HG03460 (cell line): ENCODE results near the gene ZNF491.
A peak's percentile ranks its signal among the peaks of the same experiment; 100 is the strongest.
"Not testable (repeated sequence)": the region's sequence is repeated elsewhere in the genome, so short reads cannot be mapped to it uniquely, and the experiment has no call there.

Source experiments
- ATAC-seq: cut with Tn5 transposase; IDR thresholded peaks from one replicate; pipeline ENCODE4 v1.9.1; 2021; ENCODE audit not compliant: unreplicated experiment

Gene ZNF491

GRCh38 chr19:11798391-11799330, at the start of gene ZNF491:
Gene ZNF491, plus strand, starts transcription at chr19:11798523. Its CDS starts 7,431 bp downstream, at chr19:11805954.
- ATAC-seq = peak; percentile 90

DNA sequence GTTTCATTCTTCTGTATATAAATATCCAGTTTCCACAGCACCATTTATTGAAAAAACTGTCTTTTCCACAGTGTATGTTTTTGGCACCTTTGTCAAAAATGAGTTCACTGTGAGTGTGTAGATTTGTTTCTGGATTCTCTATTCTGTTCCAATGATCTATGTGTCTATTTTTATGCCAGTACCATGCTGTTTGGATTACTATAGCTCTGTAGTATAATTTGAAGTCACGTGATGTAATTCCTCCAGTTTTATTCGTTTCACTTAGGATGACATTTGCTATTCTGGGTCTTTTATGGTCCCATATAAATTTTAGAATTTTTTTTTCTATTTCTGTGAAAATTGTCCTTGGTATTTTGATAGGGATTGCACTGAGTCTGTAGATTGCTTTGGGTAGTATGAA, 48.6 kb upstream of the ZNF491 start:
- no peak for ATAC-seq

GRCh38 chr19:11752244-11752736, 46.0 kb upstream of the ZNF491 start:
- ATAC-seq = no peak

DNA sequence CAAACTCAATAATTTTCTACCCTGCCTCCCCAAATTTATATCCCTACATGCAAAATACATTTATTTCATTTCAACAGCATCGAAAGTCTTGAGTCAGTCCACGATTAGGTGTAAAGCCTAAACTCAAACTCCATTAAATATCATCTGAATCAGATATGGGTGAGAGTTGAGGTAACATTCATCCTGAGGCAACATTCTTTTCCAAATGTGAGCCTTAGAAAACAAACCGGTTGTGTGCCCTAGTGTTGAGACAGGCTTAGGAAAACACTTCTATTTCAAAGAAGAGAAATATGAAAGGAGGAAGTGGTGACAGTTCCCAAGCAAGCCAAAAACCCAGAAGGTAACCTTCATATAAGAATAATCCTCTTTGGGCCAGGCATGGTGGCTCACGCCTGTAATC, 43.7 kb upstream of the ZNF491 start:
- ATAC-seq = no peak

GRCh38 chr19:11756965-11757364, 41.4 kb upstream of the ZNF491 start:
- ATAC-seq = no peak

- no peak for ATAC-seq
These were observed 38.5 kb upstream of the ZNF491 start for GRCh38 chr19:11759805-11760204.

DNA sequence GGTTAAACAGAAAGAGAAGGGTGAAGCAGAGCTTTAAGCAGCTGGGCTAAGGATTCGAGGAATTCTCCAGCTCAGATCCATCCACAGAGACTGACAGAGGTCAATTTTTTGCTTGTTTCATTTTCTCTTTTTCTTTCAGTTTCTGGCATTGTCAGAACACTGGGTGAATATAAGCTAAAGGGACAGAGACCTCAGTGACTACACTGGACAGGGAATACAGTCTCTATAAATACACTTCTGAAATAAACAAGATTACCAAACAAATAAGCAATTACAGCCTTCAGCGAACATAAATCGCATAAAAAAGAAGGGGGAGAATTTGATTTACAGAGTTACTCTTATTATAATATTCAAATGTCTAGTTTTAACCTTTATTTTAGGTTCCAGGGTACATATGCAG, 35.2 kb upstream of the ZNF491 start:
- ATAC-seq = no peak

DNA sequence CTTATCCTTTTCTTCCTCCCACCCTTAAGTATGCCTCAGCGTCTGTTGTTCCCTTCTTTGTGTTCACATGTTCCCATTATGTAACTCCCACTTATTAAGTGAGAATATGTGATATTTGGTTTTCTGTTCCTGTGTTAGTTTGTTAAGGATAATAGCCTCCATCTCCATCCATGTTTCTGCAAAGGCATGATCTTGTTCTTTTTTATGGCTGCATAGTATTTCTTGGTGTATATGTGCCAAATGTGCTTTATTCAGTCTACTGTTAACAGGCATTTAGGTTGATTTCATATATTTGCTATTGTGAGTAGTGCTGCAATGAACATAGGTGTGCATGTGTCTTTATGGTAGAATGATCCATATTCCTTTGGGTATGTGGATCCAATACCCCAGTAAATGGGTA, 34.7 kb upstream of the ZNF491 start:
- ATAC-seq = no peak

- peak; percentile 78 for ATAC-seq
These were observed 31.4 kb upstream of the ZNF491 start, which contains the start of gene ZNF441 for GRCh38 chr19:11766597-11767591. Gene ZNF441, plus strand, starts transcription at chr19:11767000. Its CDS starts 194 bp downstream, at chr19:11767194.

GRCh38 chr19:11767633-11768133, 30.6 kb upstream of the ZNF491 start:
- peak; percentile 40 for ATAC-seq

DNA sequence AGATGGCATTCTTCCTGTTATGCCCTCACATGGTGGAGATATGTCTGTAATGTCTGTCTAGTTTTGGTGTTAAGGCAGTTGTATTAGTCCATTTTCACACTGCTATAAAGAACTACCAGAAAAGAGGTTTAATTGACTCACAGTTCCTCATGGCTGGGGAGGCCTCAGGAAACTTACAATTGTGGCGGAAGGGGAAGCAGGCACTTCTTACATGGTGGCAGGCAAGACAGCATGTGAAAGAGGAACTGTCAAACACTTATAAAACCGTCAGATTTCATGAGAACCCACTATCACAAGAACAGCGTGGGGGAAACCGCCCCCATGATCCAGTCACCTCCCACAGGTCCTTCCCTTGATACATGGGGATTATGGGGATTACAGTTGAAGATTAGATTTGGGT, 28.3 kb upstream of the ZNF491 start:
- no peak for ATAC-seq

- not testable (repeated sequence) for ATAC-seq
These were observed 26.8 kb upstream of the ZNF491 start for GRCh38 chr19:11771520-11771919.

GRCh38 chr19:11776669-11777068, 21.7 kb upstream of the ZNF491 start:
- ATAC-seq = not testable (repeated sequence)

- ATAC-seq = no peak
These were observed 17.8 kb upstream of the ZNF491 start for GRCh38 chr19:11780431-11781020.

DNA sequence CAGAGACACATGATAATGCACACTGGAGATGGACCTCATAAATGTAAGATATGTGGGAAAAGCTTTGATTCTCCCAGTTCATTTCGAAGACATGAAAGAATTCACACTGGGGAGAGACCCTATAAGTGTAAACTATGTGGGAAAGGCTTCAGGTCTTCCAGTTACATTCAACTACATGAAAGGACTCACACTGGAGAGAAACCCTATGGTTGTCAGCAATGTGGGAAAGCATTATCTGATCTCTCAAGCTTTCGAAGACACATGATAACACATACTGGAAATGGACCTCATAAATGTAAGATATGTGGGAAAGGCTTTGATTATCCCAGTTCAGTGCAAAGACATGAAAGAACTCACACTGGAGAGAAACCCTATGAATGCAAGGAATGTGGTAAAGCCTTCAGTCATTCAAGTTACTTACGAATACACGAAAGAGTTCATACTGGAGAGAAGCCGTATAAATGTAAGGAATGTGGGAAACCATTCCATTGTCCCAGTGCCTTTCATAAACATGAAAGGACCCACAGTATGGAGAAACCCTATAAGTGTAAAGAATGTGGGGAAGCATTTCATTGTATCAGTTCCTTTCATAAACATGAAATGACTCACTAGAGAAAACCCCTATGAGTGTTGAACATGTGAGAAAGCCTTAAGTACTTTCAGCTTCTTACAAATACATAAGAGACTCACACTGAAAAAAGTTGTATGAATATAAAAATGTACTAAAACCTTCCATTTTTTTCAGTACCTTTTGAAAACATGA, 16.8 kb upstream of the ZNF491 start:
- no peak for ATAC-seq

DNA sequence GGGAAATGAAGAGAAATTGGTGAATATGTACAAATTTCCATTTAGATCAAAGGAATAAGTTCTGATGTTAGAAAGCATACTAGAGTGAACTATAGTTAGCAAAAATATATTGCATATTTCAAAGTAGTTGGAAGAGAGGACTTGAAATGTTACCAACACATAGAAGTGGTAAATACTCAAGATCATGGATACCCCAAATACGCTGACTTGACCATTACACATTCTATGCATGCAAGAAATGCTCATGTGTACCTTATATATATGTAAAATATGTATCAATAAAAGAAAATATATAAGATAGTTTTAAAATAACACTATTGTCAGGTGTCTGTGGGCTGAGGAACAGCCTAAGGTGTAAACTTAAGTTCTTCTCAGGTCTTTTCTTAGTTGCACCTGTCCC, 14.6 kb upstream of the ZNF491 start:
- no peak for ATAC-seq

DNA sequence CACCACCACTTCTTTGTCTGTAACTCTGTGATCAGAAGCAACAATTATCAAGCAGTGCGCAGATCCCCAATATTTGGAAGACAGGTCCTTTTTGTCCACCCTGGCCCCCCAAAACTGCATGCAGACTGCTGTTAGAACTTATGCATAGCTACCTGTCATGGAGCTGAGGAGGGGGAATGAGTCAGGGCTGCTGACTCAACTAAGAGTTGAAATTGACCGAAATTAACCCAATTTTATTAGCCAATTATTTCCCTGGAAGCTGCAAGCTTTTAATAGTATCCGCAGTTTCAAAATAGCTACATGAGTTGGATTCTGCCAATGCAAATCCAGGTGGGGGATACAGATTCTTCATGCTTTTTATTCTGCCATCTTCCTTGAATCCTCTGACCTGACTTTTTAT, 14.0 kb upstream of the ZNF491 start:
- ATAC-seq = no peak

DNA sequence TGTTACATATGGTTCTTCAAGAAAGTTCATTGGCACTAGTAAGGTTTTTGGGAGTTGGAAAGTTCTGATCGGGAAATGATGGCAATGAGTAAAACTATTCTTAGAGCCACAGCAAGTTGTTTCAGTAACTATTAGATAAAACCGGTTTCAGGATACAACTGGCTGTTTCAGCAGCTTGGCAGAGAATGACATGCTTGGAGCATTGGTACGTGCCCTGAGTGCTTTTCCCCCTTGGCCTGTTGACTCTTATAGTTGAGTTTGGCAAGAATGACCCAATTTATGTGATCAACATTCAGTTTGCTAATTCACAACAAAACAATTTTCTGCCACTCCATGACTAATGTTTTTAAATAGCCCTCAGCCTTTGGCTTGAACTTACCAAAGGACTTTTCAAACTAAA, 10.8 kb upstream of the ZNF491 start:
- ATAC-seq = no peak

GRCh38 chr19:11792942-11793341, 5.4 kb upstream of the ZNF491 start:
- ATAC-seq = no peak

GRCh38 chr19:11797491-11797890, 832 bp upstream of the ZNF491 start:
- peak; percentile 46 for ATAC-seq
